Parathyroid adenoma (tissue), 2 donors: ENCODE results near the gene RAB36.

ENCODE experiments used
- H2AFZ ChIP-seq: fragments of 300-600 bp; sonication (generic); one replicate; pipeline ENCODE4 v1.7.0; 2017; ENCODE audit warnings: antibody characterized with exemption, mild to moderate bottlenecking
- H3K27ac ChIP-seq: fragments of 300-600 bp; sonication (generic); one replicate; pipeline ENCODE4 v1.7.0; 2017
- H3K27me3 ChIP-seq: fragments of 300-600 bp; sonication (generic); one replicate; pipeline ENCODE4 v1.7.0; 2017; ENCODE audit warnings: low read length; ENCODE audit not compliant: control insufficient read depth, insufficient read depth
- H3K36me3 ChIP-seq: fragments of 300-600 bp; sonication (generic); one replicate; pipeline ENCODE4 v1.7.0; 2017; ENCODE audit warnings: low read length; ENCODE audit not compliant: control insufficient read depth, insufficient read depth
- H3K4me1 ChIP-seq: fragments of 300-600 bp; sonication (generic); one replicate; pipeline ENCODE4 v1.7.0; 2017; ENCODE audit warnings: control low read depth
- H3K4me2 ChIP-seq: fragments of 300-600 bp; sonication (generic); one replicate; pipeline ENCODE4 v1.7.0; 2017; ENCODE audit warnings: low read length
- H3K4me3 ChIP-seq: fragments of 300-600 bp; sonication (generic); one replicate; pipeline ENCODE4 v1.7.0; 2017; ENCODE audit warnings: low read depth, low read length
- H3K79me2 ChIP-seq: fragments of 300-600 bp; sonication (generic); one replicate; pipeline ENCODE4 v1.7.0; 2017; ENCODE audit warnings: control low read depth
- H3K9ac ChIP-seq: fragments of 300-600 bp; sonication (generic); one replicate; pipeline ENCODE4 v1.7.0; 2017; ENCODE audit warnings: mild to moderate bottlenecking
- H3K9me3 ChIP-seq: fragments of 300-600 bp; sonication (generic); one replicate; pipeline ENCODE4 v1.7.0; 2017; ENCODE audit warnings: low read length; ENCODE audit not compliant: control insufficient read depth
- TF ChIP-seq, protein P1 (sequence below): fragments of 300-600 bp; sonication (generic); IDR thresholded peaks from one replicate; pipeline ENCODE4 v1.7.0; 2017; ENCODE audit warnings: antibody characterized with exemption, mild to moderate bottlenecking
- donor health status: primary hyperparathyroidism.

The RAB36 gene

GRCh38 chr22:23175817-23176644, 30.8 kb downstream of the RAB36 start:
- Histone ChIP-seq H3K79me2 (no peaks in the 10 kb centered on the region), H3K27me3 (no peaks in the 10 kb centered on the region), H3K4me1 (peaks cover 4% of the 10 kb centered on the region), H3K36me3 (no peaks in the 10 kb centered on the region), H3K9ac (no peak overlapping the region), H3K9me3 (no peaks in the 10 kb centered on the region), H3K4me3 (no peak overlapping the region), H3K4me2 (no peak overlapping the region), H2AFZ (no peak overlapping the region), H3K27ac (no peak overlapping the region)
- TF ChIP-seq, protein P1, sequence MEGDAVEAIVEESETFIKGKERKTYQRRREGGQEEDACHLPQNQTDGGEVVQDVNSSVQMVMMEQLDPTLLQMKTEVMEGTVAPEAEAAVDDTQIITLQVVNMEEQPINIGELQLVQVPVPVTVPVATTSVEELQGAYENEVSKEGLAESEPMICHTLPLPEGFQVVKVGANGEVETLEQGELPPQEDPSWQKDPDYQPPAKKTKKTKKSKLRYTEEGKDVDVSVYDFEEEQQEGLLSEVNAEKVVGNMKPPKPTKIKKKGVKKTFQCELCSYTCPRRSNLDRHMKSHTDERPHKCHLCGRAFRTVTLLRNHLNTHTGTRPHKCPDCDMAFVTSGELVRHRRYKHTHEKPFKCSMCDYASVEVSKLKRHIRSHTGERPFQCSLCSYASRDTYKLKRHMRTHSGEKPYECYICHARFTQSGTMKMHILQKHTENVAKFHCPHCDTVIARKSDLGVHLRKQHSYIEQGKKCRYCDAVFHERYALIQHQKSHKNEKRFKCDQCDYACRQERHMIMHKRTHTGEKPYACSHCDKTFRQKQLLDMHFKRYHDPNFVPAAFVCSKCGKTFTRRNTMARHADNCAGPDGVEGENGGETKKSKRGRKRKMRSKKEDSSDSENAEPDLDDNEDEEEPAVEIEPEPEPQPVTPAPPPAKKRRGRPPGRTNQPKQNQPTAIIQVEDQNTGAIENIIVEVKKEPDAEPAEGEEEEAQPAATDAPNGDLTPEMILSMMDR: no peak

DNA sequence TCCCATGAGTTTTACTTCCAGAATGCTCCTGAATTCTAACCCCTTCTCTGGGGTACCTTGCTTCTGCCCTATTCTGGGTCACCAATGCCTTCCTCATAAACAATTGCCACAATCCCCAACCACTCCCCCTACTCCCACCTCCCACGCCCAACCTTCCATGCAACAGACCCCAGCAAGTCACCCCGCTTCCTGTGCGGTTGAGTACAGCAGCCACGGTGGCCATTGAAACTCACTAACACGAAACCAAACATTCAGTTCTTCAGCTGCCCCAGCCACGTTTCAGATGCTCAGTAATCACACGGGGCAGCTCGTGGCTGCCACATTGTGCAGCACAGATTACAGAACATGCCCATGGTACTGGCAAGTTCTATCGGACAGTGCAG, 31.4 kb downstream of the RAB36 start:
- Histone ChIP-seq H2AFZ (no peak overlapping the region), H3K4me2 (no peak overlapping the region), H3K27me3 (no peaks in the 10 kb centered on the region), H3K79me2 (no peaks in the 10 kb centered on the region), H3K9me3 (no peaks in the 10 kb centered on the region), H3K36me3 (no peaks in the 10 kb centered on the region), H3K4me1 (peaks cover 4% of the 10 kb centered on the region), H3K9ac (no peak overlapping the region), H3K27ac (no peak overlapping the region), H3K4me3 (no peak overlapping the region)
- TF ChIP-seq, protein P1: no peak

- TF ChIP-seq, protein P1: no peak
- Histone ChIP-seq H3K9me3 (no peaks in the 10 kb centered on the region), H3K36me3 (no peaks in the 10 kb centered on the region), H3K79me2 (no peaks in the 10 kb centered on the region), H3K4me1 (peaks cover 6% of the 10 kb centered on the region), H3K4me3 (no peak overlapping the region), H3K9ac (no peak overlapping the region), H3K4me2 (no peak overlapping the region), H3K27me3 (no peaks in the 10 kb centered on the region), H3K27ac (no peak overlapping the region), H2AFZ (no peak overlapping the region)
These were observed 31.9 kb downstream of the RAB36 start for GRCh38 chr22:23177197-23177596.

DNA sequence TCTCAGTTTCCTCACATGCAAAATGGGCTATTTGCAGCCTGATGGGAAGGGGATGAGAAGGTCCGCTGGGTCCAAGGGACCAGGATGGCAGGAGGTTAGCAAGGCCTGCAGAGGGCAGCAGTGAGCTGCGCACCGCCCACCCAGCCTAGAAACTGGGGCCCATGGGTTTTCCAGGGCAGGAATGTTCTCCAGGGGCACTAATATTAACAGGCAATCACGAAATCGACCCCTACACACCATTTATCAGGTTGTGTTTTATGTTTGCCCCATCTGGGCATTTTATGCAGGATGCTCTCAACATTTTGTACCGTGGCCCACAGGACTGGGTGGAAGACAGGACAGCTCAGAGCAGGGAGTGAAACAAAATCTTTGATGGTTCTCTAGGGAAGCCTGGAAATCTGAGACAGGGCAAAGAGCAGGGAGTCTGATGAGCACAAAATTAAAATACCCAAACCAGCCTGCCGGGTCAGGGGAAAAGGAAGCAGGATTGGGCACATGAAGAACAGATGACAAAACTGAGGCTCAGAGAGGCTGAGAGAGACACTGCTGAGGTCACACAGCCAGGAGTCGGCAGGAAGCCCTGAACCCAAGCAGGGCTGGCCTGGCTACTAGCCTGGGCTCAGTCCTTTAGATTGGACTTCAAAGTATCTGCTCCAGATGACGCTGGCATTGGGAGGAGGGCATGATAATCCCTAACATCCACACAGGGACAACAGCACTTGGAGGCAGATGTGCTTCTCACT, 33.4 kb downstream of the RAB36 start:
- H3K36me3 ChIP-seq: no peaks in the 10 kb centered on the region
- H3K4me1 ChIP-seq: peaks cover 12% of the 10 kb centered on the region
- no peaks in the 10 kb centered on the region for H3K9me3 ChIP-seq
- no peak overlapping the region for H3K4me2 ChIP-seq
- no peak overlapping the region for H3K9ac ChIP-seq
- no peaks in the 10 kb centered on the region for H3K27me3 ChIP-seq
- TF ChIP-seq, protein P1: peak; percentile 92
- no peaks in the 10 kb centered on the region for H3K79me2 ChIP-seq
- H3K4me3 ChIP-seq: no peak overlapping the region
- no peak overlapping the region for H3K27ac ChIP-seq
- no peak overlapping the region for H2AFZ ChIP-seq
